ENCODE measurements around the gene DPH2. TPM values are rescaled to one million over a fixed set of nuclear protein-coding genes. Genes with fewer than 3 reads are reported as not detected.

The DPH2 gene
- total RNA-seq, 1 experiment from 2014 or later, result 38.9 TPM

GRCh38 chr1:43991476-43992231 lies 21.8 kb downstream of the DPH2 start, which contains the start of gene CCDC24:
CCDC24 (plus strand) TSS chr1:43991599; CDS start chr1:43991879, 280 bp downstream.
- Mint-ChIP-seq H3K9me3 (ENCODE audit: unreplicated experiment) (no peaks in the 10 kb centered on the region), H3K27me3 (ENCODE audit: insufficient read depth, unreplicated experiment) (no peaks in the 10 kb centered on the region), H3K27ac (ENCODE audit: low read depth, unreplicated experiment) (peak within 1 kb of the TSS; percentile 92), H3K4me3 (ENCODE audit: unreplicated experiment) (peak within 1 kb of the TSS; percentile 89), H3K36me3 (ENCODE audit: insufficient read depth, unreplicated experiment) (peaks cover 17% of the 10 kb centered on the region), H3K4me1 (ENCODE audit: insufficient read depth, unreplicated experiment) (no peaks in the 10 kb centered on the region)
- BruUV-seq (replicated peaks), result no TSS peak
- intact Hi-C loops (cut with micrococcal nuclease), result no loop called here
- ChIA-PET POLR2A (interaction anchor here (0.6 to 5.0 kb wide), 4 partner anchors 17 to 77 kb away, joined by 3 to 30 read pairs (median 4); partner anchors contain the start of gene ATP6V0B), CTCF (interaction anchor here (0.6 to 5.0 kb wide), 6 partner anchors 14 to 972 kb away, joined by 3 to 36 read pairs (median 4); no protein-coding TSS in a partner anchor)
- TF ChIP-seq CTCF (IDR thresholded peaks at IDR 0.05; ENCODE audit: unreplicated experiment), result no peak
- DNase-seq (ENCODE audit: unreplicated experiment), result peak; percentile 86

GRCh38 chr1:43992232-43992995 lies 22.6 kb downstream of the DPH2 start:
- no TSS peak for BruUV-seq (replicated peaks)
- no peak for DNase-seq (ENCODE audit: unreplicated experiment)
- H3K27me3 Mint-ChIP-seq (ENCODE audit: insufficient read depth, unreplicated experiment), result no peaks in the 10 kb centered on the region
- POLR2A ChIA-PET, result interaction anchor here (0.6 to 5.0 kb wide), 5 partner anchors 17 to 78 kb away, joined by 3 to 30 read pairs (median 3); partner anchors contain the start of gene ATP6V0B
- no peak for TF ChIP-seq CTCF (IDR thresholded peaks at IDR 0.05; ENCODE audit: unreplicated experiment)
- intact Hi-C loops (cut with micrococcal nuclease), result no loop called here
- peak overlapping the region; percentile 89 for H3K4me3 Mint-ChIP-seq (ENCODE audit: unreplicated experiment)
- CTCF ChIA-PET, result interaction anchor here (0.5 to 5.0 kb wide), 8 partner anchors 13 to 785 kb away, joined by 3 to 36 read pairs (median 4); no protein-coding TSS in a partner anchor
- no peak overlapping the region for H3K27ac Mint-ChIP-seq (ENCODE audit: low read depth, unreplicated experiment)
- H3K9me3 Mint-ChIP-seq (ENCODE audit: unreplicated experiment), result no peaks in the 10 kb centered on the region
- peaks cover 18% of the 10 kb centered on the region for H3K36me3 Mint-ChIP-seq (ENCODE audit: insufficient read depth, unreplicated experiment)
- H3K4me1 Mint-ChIP-seq (ENCODE audit: insufficient read depth, unreplicated experiment), result no peaks in the 10 kb centered on the region

- TF ChIP-seq CTCF (IDR thresholded peaks at IDR 0.05; ENCODE audit: unreplicated experiment), result no peak
- Mint-ChIP-seq H3K27me3 (ENCODE audit: insufficient read depth, unreplicated experiment) (no peaks in the 10 kb centered on the region), H3K36me3 (ENCODE audit: insufficient read depth, unreplicated experiment) (peaks cover 25% of the 10 kb centered on the region), H3K4me1 (ENCODE audit: insufficient read depth, unreplicated experiment) (no peaks in the 10 kb centered on the region), H3K4me3 (ENCODE audit: unreplicated experiment) (no peak overlapping the region), H3K27ac (ENCODE audit: low read depth, unreplicated experiment) (no peak overlapping the region), H3K9me3 (ENCODE audit: unreplicated experiment) (no peaks in the 10 kb centered on the region)
- POLR2A ChIA-PET, result interaction anchor here (0.9 to 1.3 kb wide), 2 partner anchors 42 to 43 kb away, joined by 3 read pairs; no protein-coding TSS in a partner anchor
- no TSS peak for BruUV-seq (replicated peaks)
- intact Hi-C loops (cut with micrococcal nuclease), result no loop called here
- no peak for DNase-seq (ENCODE audit: unreplicated experiment)
- CTCF ChIA-PET, result interaction anchor here (0.6 to 5.0 kb wide), 8 partner anchors 12 to 430 kb away, joined by 3 to 36 read pairs (median 4); no protein-coding TSS in a partner anchor
Observed at GRCh38 chr1:43993206-43993914, 23.6 kb downstream of the DPH2 start.

Data from MCF 10A (cell line).